Astrocyte (in vitro differentiated cells and primary cell): ENCODE data around the gene ANK3.

ENCODE experiments used
- EZH2 ChIP-seq: IDR thresholded peaks from 2 replicates; pipeline ENCODE4 v1.6.1; 2012; ENCODE audit warnings: mild to moderate bottlenecking, low read length, inconsistent platforms; ENCODE audit not compliant: insufficient read depth
- TF ChIP-seq, protein P1 (sequence below): IDR thresholded peaks from 2 replicates; pipeline ENCODE4 v1.5.1; 2011; ENCODE audit warnings: low read depth, mild to moderate bottlenecking, inconsistent platforms, low read length, moderate library complexity; ENCODE audit not compliant: insufficient read depth

DNA sequence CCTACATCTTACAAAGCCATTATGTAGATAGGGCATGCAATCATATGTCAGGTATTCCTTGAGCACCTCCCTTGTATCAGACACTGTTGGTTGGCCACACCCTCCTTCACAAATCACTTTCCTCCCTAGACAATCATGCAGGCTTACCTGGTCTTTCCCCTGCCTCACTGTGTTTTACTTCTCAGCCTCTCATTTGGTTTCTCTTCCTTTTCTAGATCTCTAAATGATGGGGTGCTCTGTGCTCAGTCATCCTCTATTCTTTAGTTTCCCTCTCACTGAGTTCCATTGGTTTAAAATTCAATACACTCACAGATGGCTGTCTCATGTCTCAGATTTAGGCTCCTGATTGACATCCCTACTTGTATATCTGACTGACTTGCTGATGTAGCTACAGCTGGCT, 31.4 kb downstream of the ANK3 start:
- TF ChIP-seq, protein P1, sequence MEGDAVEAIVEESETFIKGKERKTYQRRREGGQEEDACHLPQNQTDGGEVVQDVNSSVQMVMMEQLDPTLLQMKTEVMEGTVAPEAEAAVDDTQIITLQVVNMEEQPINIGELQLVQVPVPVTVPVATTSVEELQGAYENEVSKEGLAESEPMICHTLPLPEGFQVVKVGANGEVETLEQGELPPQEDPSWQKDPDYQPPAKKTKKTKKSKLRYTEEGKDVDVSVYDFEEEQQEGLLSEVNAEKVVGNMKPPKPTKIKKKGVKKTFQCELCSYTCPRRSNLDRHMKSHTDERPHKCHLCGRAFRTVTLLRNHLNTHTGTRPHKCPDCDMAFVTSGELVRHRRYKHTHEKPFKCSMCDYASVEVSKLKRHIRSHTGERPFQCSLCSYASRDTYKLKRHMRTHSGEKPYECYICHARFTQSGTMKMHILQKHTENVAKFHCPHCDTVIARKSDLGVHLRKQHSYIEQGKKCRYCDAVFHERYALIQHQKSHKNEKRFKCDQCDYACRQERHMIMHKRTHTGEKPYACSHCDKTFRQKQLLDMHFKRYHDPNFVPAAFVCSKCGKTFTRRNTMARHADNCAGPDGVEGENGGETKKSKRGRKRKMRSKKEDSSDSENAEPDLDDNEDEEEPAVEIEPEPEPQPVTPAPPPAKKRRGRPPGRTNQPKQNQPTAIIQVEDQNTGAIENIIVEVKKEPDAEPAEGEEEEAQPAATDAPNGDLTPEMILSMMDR, result no peak
- no peak for TF ChIP-seq EZH2
